ENCODE measurements around the gene KLHL41.

KLHL41 gene

GRCh38 chr2:169509298-169509885, at the start of gene KLHL41:
Gene KLHL41, plus strand, starts transcription at chr2:169509702. Its CDS starts 77 bp downstream, at chr2:169509779.
- no peak for DNase-seq (ENCODE audit: low read depth in 1 of 2, low spot score in 1 of 2)

DNA sequence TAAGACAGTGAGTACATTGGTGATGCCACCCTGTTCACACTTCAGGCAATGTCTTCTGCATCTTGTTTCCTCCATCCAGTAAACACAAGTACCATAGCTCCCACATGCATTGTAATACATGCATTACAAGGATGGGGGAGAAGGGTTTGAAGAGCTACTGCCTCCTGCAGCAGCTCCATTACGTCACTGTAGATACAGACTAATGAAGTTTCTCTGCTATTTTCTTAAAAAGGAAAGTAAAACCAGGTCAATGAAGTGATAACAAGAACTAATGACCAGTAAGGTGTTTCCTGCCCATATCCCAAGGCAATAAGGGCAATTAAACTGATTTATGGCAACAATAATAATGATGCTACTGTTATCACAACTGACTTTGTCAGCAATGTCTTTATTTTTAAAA, 48.4 kb upstream of the KLHL41 start:
- no peak for DNase-seq (ENCODE audit: low read depth in 1 of 2, low spot score in 1 of 2)

DNA sequence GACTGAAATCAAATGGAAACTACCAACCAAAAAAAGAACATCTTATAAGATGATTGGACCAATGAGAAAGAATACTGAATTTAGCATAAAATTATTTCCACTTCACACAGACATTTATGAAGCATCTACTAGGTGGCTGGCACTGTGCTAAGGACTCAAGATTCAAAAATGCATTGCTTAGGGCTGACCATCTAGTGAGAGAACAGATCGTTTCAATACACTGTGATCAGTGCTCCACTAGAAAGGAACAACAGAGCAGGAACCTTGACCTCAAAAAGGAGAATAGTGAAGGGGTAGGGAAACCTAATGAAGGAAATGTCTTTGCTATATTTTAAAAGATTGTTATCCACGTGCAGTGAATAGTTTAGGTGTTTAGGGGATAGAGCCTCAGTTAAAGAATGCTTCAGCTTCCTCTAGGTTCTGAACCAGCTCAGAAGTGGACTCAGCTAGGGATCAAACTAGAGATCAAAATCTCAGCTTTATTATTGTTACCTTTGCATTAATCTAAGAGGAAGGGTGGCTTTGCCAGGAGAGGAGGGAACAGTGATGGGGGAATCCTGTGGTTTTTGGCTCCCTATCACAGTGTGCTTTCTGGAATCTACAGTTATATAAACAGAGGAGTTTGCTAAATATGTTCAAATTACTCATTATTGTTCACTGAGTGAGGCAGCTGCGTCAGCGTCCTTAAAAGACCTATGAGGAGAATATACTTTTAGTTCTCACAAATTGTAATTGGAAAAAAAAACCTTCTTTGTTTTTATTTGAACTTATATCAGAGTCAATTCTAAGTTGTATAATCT, 46.4 kb upstream of the KLHL41 start:
- no peak for DNase-seq (ENCODE audit: low read depth in 1 of 2, low spot score in 1 of 2)

GRCh38 chr2:169464466-169464865, 45.0 kb upstream of the KLHL41 start:
- DNase-seq (ENCODE audit: low read depth in 1 of 2, low spot score in 1 of 2), result no peak

DNA sequence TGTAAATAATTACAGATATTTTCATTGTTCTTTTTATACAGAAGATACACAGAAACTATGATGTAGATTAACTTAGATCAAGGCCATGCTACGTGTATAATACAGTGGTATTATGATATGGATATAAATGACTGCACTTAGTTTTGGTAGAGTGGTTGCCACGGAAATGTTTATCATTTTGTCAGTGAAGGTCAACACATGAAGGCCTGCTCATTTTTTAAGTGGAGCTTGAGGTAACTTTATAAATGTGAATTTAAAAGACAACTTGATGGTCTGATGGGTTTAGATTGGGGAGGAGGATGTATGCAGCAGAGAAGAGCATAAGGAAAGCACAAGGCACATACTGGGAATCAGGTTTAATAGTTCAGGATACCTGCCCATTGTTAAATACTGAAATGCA, 44.6 kb upstream of the KLHL41 start:
- DNase-seq (ENCODE audit: low read depth in 1 of 2, low spot score in 1 of 2), result no peak

GRCh38 chr2:169468841-169469240, 40.7 kb upstream of the KLHL41 start:
- no peak for DNase-seq (ENCODE audit: low read depth in 1 of 2, low spot score in 1 of 2)

GRCh38 chr2:169469952-169470572, 39.4 kb upstream of the KLHL41 start:
- DNase-seq (ENCODE audit: low read depth in 1 of 2, low spot score in 1 of 2), result no peak

DNA sequence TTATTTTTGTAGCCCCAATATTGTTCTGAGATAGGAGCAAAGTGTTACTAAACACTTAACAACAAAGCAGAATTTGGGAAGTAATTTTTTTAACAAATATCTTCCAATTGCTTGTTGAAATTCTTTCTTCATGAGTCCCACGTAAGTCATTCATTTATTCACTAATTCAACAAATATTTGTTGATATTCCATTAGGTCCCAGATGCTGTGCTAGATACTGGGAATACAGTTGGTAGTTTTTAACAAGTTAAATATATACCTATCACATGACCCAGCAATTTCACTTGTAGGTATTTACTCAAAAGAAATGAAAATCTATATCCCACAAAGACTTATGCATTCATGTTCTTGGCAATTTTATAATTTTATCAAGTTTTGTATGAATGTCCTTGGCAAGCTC, 37.3 kb upstream of the KLHL41 start:
- DNase-seq (ENCODE audit: low read depth in 1 of 2, low spot score in 1 of 2), result no peak

DNA sequence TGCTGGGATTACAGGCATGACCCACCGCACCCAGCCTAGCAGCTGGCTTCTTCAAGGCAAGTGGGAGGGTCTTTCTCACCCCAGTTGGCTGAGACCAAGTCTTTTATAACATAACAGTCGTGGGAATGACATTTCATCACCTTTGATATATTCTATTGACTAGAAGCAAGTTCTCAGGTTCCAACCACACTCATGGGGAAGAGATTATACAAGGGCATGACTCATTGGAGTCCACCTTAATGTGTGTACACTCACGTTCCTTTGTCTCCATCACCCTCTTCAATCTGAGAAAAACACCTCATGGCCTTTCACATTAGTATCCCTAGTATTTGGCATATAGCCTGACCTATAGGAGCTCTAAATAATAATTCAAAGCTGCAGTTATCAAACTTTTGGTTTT, 33.0 kb upstream of the KLHL41 start:
- no peak for DNase-seq (ENCODE audit: low read depth in 1 of 2, low spot score in 1 of 2)

GRCh38 chr2:169478339-169478738, 31.2 kb upstream of the KLHL41 start:
- no peak for DNase-seq (ENCODE audit: low read depth in 1 of 2, low spot score in 1 of 2)

GRCh38 chr2:169478745-169479256, 30.7 kb upstream of the KLHL41 start:
- DNase-seq (ENCODE audit: low read depth in 1 of 2, low spot score in 1 of 2), result no peak

- DNase-seq (ENCODE audit: low read depth in 1 of 2, low spot score in 1 of 2), result peak; percentile 29 to 51
These were observed 30.0 kb upstream of the KLHL41 start, which contains the start of gene BBS5 for GRCh38 chr2:169479257-169480078. Gene BBS5, plus strand, starts transcription at chr2:169479494. Its CDS starts 60 bp downstream, at chr2:169479554.

GRCh38 chr2:169480079-169480465, 29.4 kb upstream of the KLHL41 start:
- DNase-seq (ENCODE audit: low read depth in 1 of 2, low spot score in 1 of 2), result no peak

DNA sequence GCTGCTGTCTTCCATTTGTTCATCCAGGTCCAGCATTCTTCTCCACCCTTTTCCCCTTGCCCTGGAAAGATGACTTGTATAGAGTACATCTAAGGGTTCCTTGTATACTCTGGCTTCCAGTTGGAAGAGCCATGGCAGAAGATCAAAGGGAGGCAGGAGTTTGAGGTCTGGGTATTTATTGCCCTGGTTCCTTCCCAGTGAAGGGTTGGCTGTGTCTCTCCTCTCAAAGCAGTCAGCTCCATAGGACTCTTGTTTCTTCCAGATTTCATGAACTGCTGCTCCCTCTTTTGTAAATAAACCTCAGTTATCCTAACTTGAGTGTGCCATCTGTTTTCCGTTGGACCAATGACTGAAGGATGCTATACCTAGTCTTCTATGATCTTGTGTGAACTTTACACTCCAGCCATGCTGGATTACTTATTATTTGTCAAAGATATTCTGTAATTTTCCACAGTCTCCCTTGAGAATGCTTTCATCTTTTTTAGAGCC, 23.8 kb upstream of the KLHL41 start:
- DNase-seq (ENCODE audit: low read depth in 1 of 2, low spot score in 1 of 2), result no peak

- DNase-seq (ENCODE audit: low read depth in 1 of 2, low spot score in 1 of 2), result no peak
These were observed 23.0 kb upstream of the KLHL41 start for GRCh38 chr2:169486487-169486886.

GRCh38 chr2:169490834-169491233, 18.7 kb upstream of the KLHL41 start:
- no peak for DNase-seq (ENCODE audit: low read depth in 1 of 2, low spot score in 1 of 2)

DNA sequence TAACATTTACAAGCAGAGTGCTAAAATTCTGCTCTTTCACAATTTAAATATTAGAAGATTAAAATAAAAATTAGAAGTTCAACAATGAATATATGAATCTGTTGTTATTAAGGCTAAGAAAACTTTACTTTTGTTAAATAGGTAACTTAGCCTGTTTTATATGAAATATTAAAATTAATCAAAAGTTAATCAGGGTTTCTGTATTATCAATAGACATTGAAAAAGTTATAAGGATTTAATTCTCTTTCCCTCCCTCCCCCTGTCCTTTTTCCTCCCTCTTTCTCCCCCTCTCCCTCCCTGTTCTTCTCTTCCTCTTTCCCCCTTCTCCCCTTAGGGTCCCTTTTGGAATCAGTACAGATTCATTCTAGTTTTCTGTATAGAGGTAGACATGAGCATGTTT, 18.1 kb upstream of the KLHL41 start:
- no peak for DNase-seq (ENCODE audit: low read depth in 1 of 2, low spot score in 1 of 2)

- no peak for DNase-seq (ENCODE audit: low read depth in 1 of 2, low spot score in 1 of 2)
These were observed 16.1 kb upstream of the KLHL41 start for GRCh38 chr2:169493360-169493759.

GRCh38 chr2:169495310-169495928, 14.1 kb upstream of the KLHL41 start:
- no peak for DNase-seq (ENCODE audit: low read depth in 1 of 2, low spot score in 1 of 2)

DNA sequence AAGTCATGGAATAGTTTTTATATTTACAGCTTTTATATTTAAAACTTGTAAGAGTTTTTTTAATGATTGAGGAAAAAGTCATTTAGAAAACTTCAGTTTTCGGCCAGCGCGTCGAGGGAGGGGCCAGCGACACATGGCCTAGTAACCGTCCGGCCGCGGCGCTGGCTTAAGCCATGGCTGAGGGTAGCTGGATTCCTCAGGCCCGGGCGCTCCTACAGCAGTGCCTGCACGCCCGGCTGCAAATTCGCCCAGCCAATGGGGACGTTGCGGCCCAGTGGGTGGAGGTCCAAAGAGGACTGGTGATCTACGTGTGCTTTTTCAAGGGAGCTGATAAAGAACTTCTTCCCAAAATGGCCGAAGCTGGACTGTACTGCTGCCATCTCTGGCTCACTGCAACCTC, 4.9 kb upstream of the KLHL41 start:
- no peak for DNase-seq (ENCODE audit: low read depth in 1 of 2, low spot score in 1 of 2)

DNA sequence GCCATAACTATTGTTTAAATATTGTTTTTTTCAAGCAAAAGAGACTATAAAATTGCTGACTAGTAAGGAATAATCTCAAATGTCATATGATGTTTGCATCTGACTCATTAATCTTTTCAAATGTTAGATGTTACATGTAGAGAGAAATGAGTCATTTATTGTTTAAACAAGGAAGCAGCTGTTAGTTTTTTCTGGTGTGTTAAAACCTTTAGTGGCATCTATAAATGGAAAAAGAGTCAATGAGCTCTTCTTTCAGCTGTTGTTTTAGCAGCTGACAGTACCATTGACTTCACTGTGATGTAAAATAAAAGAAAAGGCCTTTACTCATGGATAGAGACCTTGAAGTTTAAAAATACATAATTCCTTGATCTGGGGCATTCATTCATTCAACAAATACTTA, 1.8 kb upstream of the KLHL41 start:
- no peak for DNase-seq (ENCODE audit: low read depth in 1 of 2, low spot score in 1 of 2)
